ENCODE data around the gene PJA2. TPM values are rescaled to one million over a fixed set of nuclear protein-coding genes. Genes with fewer than 3 reads are reported as not detected.

PJA2 gene
- total RNA-seq, 2 experiments from 2014 or later, result 41.3 to 69.7 TPM

DNA sequence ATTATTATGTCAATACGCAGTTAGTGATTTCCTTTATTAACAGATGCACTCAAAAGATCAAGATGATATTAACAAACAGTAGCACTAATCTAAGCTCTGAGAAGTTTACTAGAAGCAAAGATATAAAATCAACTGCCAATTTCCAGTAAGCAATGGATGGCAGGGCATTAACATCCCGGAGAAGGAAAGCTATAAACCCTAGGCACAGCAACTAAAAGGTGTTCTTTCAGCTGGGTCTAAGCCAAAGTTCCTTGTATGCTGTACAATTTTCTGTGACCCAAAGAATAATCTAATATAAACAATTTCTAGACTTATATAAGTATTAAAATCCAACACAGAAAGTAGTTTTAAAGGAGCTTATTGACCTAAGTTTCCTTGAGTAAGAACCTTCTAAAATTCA, 39.4 kb downstream of the PJA2 start:
- BruUV-seq (replicated peaks), result no TSS peak
- TF ChIP-seq EZH2phosphoT487 (IDR thresholded peaks at IDR 0.05; ENCODE audit: borderline replicate concordance, low read depth, low read length), result no peak
- TF ChIP-seq, protein P1, sequence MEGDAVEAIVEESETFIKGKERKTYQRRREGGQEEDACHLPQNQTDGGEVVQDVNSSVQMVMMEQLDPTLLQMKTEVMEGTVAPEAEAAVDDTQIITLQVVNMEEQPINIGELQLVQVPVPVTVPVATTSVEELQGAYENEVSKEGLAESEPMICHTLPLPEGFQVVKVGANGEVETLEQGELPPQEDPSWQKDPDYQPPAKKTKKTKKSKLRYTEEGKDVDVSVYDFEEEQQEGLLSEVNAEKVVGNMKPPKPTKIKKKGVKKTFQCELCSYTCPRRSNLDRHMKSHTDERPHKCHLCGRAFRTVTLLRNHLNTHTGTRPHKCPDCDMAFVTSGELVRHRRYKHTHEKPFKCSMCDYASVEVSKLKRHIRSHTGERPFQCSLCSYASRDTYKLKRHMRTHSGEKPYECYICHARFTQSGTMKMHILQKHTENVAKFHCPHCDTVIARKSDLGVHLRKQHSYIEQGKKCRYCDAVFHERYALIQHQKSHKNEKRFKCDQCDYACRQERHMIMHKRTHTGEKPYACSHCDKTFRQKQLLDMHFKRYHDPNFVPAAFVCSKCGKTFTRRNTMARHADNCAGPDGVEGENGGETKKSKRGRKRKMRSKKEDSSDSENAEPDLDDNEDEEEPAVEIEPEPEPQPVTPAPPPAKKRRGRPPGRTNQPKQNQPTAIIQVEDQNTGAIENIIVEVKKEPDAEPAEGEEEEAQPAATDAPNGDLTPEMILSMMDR (conservative IDR thresholded peaks at IDR 0.05; ENCODE audit: low read length), result no peak
- intact Hi-C loops (cut with micrococcal nuclease; ENCODE audit: unreplicated experiment), result no loop called here
- Histone ChIP-seq H3K9me3 (ENCODE audit: low read length) (peaks cover 10% of the 10 kb centered on the region; the same call in 1 of the 2 replicates), H3K4me3 (ENCODE audit: low read depth, low read length, poor library complexity, severe bottlenecking) (no peak overlapping the region), H3K27ac (ENCODE audit: low read depth, low read length, poor library complexity, severe bottlenecking) (no peak overlapping the region), H3K79me2 (ENCODE audit: insufficient read depth, low read depth, low read length) (peaks cover 8% of the 10 kb centered on the region; the same call in 1 of the 2 replicates), H3K4me2 (ENCODE audit: low read length) (no peak overlapping the region), H2AFZ (ENCODE audit: low read length) (no peak overlapping the region), H4K20me1 (ENCODE audit: insufficient read depth, low read length) (no peaks in the 10 kb centered on the region), H3K9me2 (ENCODE audit: insufficient read depth, low read length) (no peaks in the 10 kb centered on the region), H3K36me3 (ENCODE audit: insufficient read depth, low read length) (peaks cover 62% of the 10 kb centered on the region), H3K4me1 (ENCODE audit: insufficient read depth, low read length, poor library complexity, severe bottlenecking) (no peaks in the 10 kb centered on the region)
- DNase-seq (ENCODE audit: low spot score), result no peak
- CTCF ChIA-PET (ENCODE audit: unreplicated experiment), result no interaction called here
- POLR2A ChIA-PET, result interaction anchor here (0.6 to 1.4 kb wide), 5 partner anchors 10 to 42 kb away, joined by 3 to 6 read pairs (median 3); no protein-coding TSS in a partner anchor

DNA sequence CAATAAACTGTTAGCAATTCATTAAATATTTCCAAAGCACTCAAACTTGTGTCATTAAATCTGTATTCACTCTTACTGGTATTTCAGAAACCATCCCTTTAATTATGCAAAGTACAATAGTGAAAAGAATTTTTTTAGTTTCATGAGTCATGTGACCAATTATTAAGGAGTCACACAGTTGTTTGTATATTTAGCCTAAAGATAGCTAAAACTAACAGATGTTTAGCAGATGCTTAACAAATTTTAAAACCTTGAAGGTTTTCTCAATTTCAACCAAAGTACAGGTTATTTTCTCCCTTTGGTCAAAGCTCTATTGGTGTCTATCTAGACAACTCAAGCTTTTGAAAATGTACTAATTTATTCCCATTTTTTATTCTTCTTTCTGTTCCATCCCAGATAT, 44.1 kb downstream of the PJA2 start:
- POLR2A ChIA-PET, result interaction anchor here (0.5 to 1.0 kb wide), 7 partner anchors 9 to 976 kb away, joined by 3 to 5 read pairs (median 3); no protein-coding TSS in a partner anchor
- intact Hi-C loops (cut with micrococcal nuclease; ENCODE audit: unreplicated experiment), result loop anchor here (10.0 kb wide), 1 partner anchor 99 kb away; no protein-coding TSS in a partner anchor
- CTCF ChIA-PET (ENCODE audit: unreplicated experiment), result no interaction called here

DNA sequence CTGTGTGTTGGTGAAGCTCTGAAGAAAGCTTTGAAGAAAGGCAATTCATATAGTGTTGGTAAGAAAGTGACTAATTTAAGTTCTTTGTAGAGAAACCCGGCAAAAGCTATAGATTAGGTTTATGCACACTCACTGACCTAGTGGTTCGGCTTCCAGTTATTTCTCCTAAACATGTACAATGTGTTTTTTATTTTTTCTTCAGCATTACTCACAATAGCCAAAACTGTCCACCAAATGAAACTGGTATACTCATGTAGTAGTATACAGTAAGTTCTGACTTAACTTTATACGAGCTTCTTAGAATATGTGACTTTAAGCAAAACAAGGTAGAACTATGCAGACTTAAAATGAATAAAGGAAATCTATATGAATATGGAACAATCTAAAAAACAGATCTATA, 44.8 kb downstream of the PJA2 start:
- no peaks in the 10 kb centered on the region; the same call in 1 of the 2 replicates for H3K9me2 ChIP-seq (ENCODE audit: insufficient read depth, low read length)
- DNase-seq (ENCODE audit: low spot score), result no peak
- no peak overlapping the region for H3K27ac ChIP-seq (ENCODE audit: low read depth, low read length, poor library complexity, severe bottlenecking)
- H3K9me3 ChIP-seq (ENCODE audit: low read length), result peaks cover 15% of the 10 kb centered on the region; the same call in 1 of the 2 replicates
- POLR2A ChIA-PET, result interaction anchor here (0.7 to 1.5 kb wide), 8 partner anchors 8 to 626 kb away, joined by 3 to 5 read pairs (median 4); no protein-coding TSS in a partner anchor
- TF ChIP-seq, protein P1 (conservative IDR thresholded peaks at IDR 0.05; ENCODE audit: low read length), result no peak
- no peak for TF ChIP-seq EZH2phosphoT487 (IDR thresholded peaks at IDR 0.05; ENCODE audit: borderline replicate concordance, low read depth, low read length)
- intact Hi-C loops (cut with micrococcal nuclease; ENCODE audit: unreplicated experiment), result loop anchor here (10.0 kb wide), 1 partner anchor 100 kb away; no protein-coding TSS in a partner anchor
- H3K36me3 ChIP-seq (ENCODE audit: insufficient read depth, low read length), result peaks cover 92% of the 10 kb centered on the region
- H3K4me1 ChIP-seq (ENCODE audit: insufficient read depth, low read length, poor library complexity, severe bottlenecking), result no peaks in the 10 kb centered on the region
- CTCF ChIA-PET (ENCODE audit: unreplicated experiment), result no interaction called here
- BruUV-seq (replicated peaks), result no TSS peak
- no peak overlapping the region for H3K4me3 ChIP-seq (ENCODE audit: low read depth, low read length, poor library complexity, severe bottlenecking)
- no peak overlapping the region for H3K4me2 ChIP-seq (ENCODE audit: low read length)
- no peaks in the 10 kb centered on the region for H4K20me1 ChIP-seq (ENCODE audit: insufficient read depth, low read length)
- H3K79me2 ChIP-seq (ENCODE audit: insufficient read depth, low read depth, low read length), result no peaks in the 10 kb centered on the region
- H2AFZ ChIP-seq (ENCODE audit: low read length), result no peak overlapping the region

More for the DNA sequence above, 44.1 kb downstream of the PJA2 start:
- no peak overlapping the region for H3K4me2 ChIP-seq (ENCODE audit: low read length)
- TF ChIP-seq, protein P1 (conservative IDR thresholded peaks at IDR 0.05; ENCODE audit: low read length), result no peak
- no peak for TF ChIP-seq EZH2phosphoT487 (IDR thresholded peaks at IDR 0.05; ENCODE audit: borderline replicate concordance, low read depth, low read length)
- H3K9me3 ChIP-seq (ENCODE audit: low read length), result peaks cover 15% of the 10 kb centered on the region; the same call in 1 of the 2 replicates
- no peaks in the 10 kb centered on the region for H3K9me2 ChIP-seq (ENCODE audit: insufficient read depth, low read length)
- peaks cover 91% of the 10 kb centered on the region for H3K36me3 ChIP-seq (ENCODE audit: insufficient read depth, low read length)
- no peak overlapping the region for H2AFZ ChIP-seq (ENCODE audit: low read length)
- no peak overlapping the region for H3K4me3 ChIP-seq (ENCODE audit: low read depth, low read length, poor library complexity, severe bottlenecking)
- no TSS peak for BruUV-seq (replicated peaks)
- H4K20me1 ChIP-seq (ENCODE audit: insufficient read depth, low read length), result no peaks in the 10 kb centered on the region
- DNase-seq (ENCODE audit: low spot score), result no peak
- 0 out of 2 replicates have a peak, but pooled peaks cover 3% of the 10 kb centered on the region for H3K79me2 ChIP-seq (ENCODE audit: insufficient read depth, low read depth, low read length)
- H3K4me1 ChIP-seq (ENCODE audit: insufficient read depth, low read length, poor library complexity, severe bottlenecking), result no peaks in the 10 kb centered on the region
- H3K27ac ChIP-seq (ENCODE audit: low read depth, low read length, poor library complexity, severe bottlenecking), result no peak overlapping the region

All from OCI-LY7 (cell line).